OCI-M1 (cell line): ENCODE data around the gene HSPB9.
A peak's percentile ranks its signal among the peaks of the same experiment; 100 is the strongest.
"Not testable (repeated sequence)": the region's sequence is repeated elsewhere in the genome, so short reads cannot be mapped to it uniquely, and the experiment has no call there.

ENCODE experiments used
- DNase-seq: peaks from one replicate; lab custom pipeline; 2025; lab: John Stamatoyannopoulos, UW

Gene HSPB9

GRCh38 chr17:42143138-42143537 is 20.5 kb downstream of the HSPB9 start:
- not testable (repeated sequence) for DNase-seq

- no peak for DNase-seq
These were observed 24.5 kb downstream of the HSPB9 start for GRCh38 chr17:42146911-42147607.

- peak; percentile 77 for DNase-seq
These were observed 31.5 kb downstream of the HSPB9 start for GRCh38 chr17:42153919-42154742.

- DNase-seq: no peak
These were observed 33.0 kb downstream of the HSPB9 start for GRCh38 chr17:42155614-42156045.

GRCh38 chr17:42159796-42160530 is 37.4 kb downstream of the HSPB9 start:
- DNase-seq: no peak

- DNase-seq: no peak
These were observed 37.9 kb downstream of the HSPB9 start for GRCh38 chr17:42160531-42160910.

- peak; percentile 57 for DNase-seq
These were observed 40.5 kb downstream of the HSPB9 start for GRCh38 chr17:42163113-42163512.

- DNase-seq: no peak
These were observed 41.2 kb downstream of the HSPB9 start for GRCh38 chr17:42163696-42164407.

GRCh38 chr17:42165751-42166150 is 43.1 kb downstream of the HSPB9 start:
- DNase-seq: no peak

- DNase-seq: no peak
These were observed 43.7 kb downstream of the HSPB9 start for GRCh38 chr17:42166196-42166763.

GRCh38 chr17:42167807-42168206 is 45.2 kb downstream of the HSPB9 start:
- DNase-seq: no peak

- no peak for DNase-seq
These were observed 46.7 kb downstream of the HSPB9 start for GRCh38 chr17:42169351-42169750.

- DNase-seq: no peak
These were observed 49.2 kb downstream of the HSPB9 start for GRCh38 chr17:42171831-42172230.
